GM12865 (cell line): ENCODE data around the gene CASKIN2.
A peak's percentile ranks its signal among the peaks of the same experiment; 100 is the strongest.

Source experiments
- DNase-seq: peaks from one replicate; pipeline ENCODE4 v3.0.0; 2010; ENCODE audit warnings: low read depth
- H3K4me3 ChIP-seq: 2 replicates; pipeline ENCODE4 v1.5.1; 2011; ENCODE audit warnings: mild to moderate bottlenecking, low read depth, low read length, control low read depth
- TF ChIP-seq, protein P1 (sequence below): IDR thresholded peaks from 2 replicates; pipeline ENCODE4 v1.5.1; 2011; ENCODE audit warnings: low read length, control low read depth, low read depth, inconsistent platforms; ENCODE audit not compliant: insufficient read depth; ENCODE audit errors: missing control alignments

Gene CASKIN2, protein sequence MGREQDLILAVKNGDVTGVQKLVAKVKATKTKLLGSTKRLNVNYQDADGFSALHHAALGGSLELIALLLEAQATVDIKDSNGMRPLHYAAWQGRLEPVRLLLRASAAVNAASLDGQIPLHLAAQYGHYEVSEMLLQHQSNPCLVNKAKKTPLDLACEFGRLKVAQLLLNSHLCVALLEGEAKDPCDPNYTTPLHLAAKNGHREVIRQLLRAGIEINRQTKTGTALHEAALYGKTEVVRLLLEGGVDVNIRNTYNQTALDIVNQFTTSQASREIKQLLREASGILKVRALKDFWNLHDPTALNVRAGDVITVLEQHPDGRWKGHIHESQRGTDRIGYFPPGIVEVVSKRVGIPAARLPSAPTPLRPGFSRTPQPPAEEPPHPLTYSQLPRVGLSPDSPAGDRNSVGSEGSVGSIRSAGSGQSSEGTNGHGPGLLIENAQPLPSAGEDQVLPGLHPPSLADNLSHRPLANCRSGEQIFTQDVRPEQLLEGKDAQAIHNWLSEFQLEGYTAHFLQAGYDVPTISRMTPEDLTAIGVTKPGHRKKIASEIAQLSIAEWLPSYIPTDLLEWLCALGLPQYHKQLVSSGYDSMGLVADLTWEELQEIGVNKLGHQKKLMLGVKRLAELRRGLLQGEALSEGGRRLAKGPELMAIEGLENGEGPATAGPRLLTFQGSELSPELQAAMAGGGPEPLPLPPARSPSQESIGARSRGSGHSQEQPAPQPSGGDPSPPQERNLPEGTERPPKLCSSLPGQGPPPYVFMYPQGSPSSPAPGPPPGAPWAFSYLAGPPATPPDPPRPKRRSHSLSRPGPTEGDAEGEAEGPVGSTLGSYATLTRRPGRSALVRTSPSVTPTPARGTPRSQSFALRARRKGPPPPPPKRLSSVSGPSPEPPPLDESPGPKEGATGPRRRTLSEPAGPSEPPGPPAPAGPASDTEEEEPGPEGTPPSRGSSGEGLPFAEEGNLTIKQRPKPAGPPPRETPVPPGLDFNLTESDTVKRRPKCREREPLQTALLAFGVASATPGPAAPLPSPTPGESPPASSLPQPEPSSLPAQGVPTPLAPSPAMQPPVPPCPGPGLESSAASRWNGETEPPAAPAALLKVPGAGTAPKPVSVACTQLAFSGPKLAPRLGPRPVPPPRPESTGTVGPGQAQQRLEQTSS (N-terminal part only)

DNA sequence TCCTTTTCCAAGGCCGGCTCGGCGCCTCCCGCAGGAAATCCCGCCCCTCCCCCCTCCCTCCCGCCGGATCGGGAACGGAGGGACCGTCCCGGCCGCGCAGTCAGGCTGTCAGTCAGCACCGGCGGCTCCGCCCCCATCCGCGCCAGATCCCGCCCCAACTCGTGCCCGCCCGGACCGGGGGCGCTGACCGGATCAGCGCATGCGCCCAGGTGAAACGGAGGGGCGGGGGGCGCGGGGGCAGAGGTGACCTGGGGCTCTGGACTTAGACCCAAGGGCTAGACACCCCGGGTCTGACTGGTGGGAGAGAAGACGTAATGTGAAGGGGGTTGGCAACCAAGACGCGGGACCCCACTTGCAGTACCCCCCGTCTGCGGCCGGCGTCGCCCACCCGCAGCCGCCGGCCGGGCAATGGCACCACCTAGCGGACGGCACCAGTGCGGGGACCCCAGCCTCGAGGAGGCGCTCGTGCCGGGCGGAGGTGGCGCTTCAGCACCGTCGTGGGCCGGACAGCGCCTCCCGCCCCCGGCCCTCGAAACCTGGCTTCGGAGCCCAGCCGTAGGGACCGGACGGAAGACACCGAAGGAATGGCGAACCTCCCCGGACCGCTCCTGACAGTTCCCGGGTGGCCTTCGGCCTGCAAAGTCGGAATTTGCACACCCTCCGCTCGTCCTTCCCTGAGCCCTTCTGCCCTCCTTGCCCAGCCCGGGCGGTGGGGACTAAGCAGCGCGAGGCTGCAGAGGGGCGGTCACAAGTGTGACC, at the start of gene CASKIN2:
CASKIN2 (minus strand) TSS at position 42 of the 759 bp plus-strand sequence. CDS start 1,733 bp downstream, outside the sequence.
- peak within 1 kb of the TSS; percentile 90 for H3K4me3 ChIP-seq
- DNase-seq = peak; percentile 82
- TF ChIP-seq, protein P1, sequence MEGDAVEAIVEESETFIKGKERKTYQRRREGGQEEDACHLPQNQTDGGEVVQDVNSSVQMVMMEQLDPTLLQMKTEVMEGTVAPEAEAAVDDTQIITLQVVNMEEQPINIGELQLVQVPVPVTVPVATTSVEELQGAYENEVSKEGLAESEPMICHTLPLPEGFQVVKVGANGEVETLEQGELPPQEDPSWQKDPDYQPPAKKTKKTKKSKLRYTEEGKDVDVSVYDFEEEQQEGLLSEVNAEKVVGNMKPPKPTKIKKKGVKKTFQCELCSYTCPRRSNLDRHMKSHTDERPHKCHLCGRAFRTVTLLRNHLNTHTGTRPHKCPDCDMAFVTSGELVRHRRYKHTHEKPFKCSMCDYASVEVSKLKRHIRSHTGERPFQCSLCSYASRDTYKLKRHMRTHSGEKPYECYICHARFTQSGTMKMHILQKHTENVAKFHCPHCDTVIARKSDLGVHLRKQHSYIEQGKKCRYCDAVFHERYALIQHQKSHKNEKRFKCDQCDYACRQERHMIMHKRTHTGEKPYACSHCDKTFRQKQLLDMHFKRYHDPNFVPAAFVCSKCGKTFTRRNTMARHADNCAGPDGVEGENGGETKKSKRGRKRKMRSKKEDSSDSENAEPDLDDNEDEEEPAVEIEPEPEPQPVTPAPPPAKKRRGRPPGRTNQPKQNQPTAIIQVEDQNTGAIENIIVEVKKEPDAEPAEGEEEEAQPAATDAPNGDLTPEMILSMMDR = peak; percentile 96

DNA sequence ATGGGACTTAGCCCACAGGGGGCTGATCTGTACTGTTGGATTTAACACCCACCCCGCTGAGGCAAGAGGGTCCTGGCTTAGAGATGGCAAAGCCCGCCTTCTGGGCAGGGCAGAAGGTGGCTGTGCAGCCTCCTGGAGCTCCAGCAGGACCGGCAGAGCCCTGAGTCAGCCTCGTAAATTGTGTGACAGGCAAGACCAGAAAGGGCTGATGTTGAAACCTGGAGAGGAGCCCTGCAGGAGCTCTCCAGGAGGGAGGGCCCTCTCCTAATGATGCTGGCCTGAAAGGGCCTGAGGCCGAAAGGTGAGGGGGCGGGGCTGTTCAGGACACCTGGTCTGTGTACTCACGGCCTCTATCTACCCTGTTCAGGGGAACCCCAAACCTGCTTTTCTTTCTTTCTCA, 49.7 kb upstream of the CASKIN2 start:
- no peak overlapping the region for H3K4me3 ChIP-seq
- TF ChIP-seq, protein P1 = no peak
- DNase-seq = no peak

DNA sequence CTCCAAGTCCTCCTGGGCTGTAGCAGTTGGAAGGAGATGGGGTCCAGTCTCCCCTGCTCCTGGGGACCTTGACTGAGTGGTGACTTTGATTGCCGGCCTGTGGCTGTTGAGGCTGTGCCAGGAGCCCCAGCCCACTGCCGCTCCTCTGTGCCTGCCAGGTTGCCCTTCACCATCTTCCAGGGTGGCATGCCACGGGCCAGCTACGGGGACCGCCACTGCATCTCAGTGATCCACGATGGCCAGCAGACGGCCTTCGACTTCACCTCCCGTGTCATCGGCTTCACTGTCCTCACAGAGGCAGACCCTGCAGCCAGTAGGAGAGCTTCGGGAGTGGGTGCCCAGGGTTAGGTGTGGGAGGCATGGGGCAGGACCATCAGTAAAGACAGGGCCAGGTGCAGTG, 48.9 kb upstream of the CASKIN2 start:
- no peak overlapping the region for H3K4me3 ChIP-seq
- TF ChIP-seq, protein P1 = no peak
- no peak for DNase-seq

DNA sequence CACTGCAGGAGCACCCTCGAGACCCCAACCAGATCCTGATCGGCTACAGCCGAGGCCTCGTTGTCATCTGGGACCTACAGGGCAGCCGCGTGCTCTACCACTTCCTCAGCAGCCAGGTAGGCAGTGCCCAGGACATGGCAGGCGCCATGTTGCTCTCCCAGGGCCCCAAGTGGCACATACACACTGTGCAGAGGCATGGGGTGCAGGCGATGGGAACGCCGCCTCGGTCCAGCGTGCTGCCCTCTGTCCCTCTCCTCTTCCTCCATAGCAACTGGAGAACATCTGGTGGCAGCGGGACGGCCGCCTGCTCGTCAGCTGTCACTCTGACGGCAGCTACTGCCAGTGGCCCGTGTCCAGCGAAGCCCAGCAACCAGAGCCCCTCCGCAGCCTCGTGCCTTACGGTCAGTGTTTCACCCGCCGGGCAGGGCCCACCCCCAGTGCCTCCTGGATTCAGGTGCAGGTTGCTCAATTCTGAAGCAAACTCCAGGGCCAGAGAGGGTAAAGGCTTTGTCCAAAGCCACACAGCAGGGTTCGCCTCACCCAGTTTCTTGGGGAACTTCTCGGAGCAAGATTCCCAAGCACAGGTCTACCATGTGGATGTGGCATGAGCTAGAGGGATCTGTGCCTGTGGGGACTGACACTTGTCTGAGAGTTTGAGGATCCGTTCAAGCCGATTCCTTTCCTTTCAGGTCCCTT, 47.9 kb upstream of the CASKIN2 start:
- TF ChIP-seq, protein P1 = no peak
- DNase-seq = no peak
- no peak overlapping the region for H3K4me3 ChIP-seq

DNA sequence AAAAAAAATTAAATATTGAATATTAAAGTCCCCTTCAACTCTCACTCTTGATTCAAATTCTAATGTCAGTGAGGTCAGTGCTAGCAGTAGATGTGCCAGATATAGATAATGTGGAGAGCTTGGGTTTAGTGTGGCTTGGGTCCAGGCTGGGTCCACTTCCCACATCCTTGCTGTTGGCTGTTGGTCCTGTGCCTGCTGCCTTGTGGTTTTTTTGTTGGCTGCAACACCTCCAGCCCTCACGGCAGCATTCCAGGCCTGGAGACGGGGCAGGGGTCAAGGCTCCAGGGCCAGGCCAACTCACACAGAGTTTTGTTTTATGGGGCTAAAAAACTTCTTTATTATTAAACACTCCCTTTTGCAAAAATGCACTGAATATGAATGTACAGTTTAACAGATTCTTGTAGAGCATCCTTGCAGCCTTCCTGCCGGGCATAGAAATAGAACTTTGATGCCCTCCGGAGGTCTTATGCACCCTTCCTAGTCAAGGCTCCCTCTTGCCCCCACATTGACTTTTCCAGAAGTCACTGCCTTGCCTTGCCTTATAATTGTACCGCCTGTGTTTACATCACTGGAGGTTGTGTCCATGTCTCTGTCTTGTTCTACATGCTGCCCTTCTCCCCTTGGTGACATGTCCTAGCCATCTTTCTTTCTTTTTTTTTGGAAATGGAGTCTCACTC, 46.7 kb upstream of the CASKIN2 start:
- no peak for DNase-seq
- H3K4me3 ChIP-seq = no peak overlapping the region
- TF ChIP-seq, protein P1 = no peak
